GM23248 (cell line): ENCODE results near the gene GNPDA1.

Source experiments
- EZH2 ChIP-seq: fragments of 200-600 bp; sonication (generic); IDR thresholded peaks from 2 replicates; pipeline ENCODE4 v1.6.1; 2018; ENCODE audit warnings: antibody characterized with exemption, mild to moderate bottlenecking; ENCODE audit not compliant: insufficient read depth, poor library complexity, severe bottlenecking
- EZH2phosphoT487 ChIP-seq: fragments of 200-600 bp; sonication (generic); IDR thresholded peaks from 2 replicates; pipeline ENCODE4 v1.6.1; 2018; ENCODE audit warnings: antibody characterized with exemption, moderate library complexity, mild to moderate bottlenecking, low read depth; ENCODE audit not compliant: insufficient read depth

- TF ChIP-seq EZH2 (no peak), EZH2phosphoT487 (no peak)
These were observed 6.2 kb downstream of the GNPDA1 start for GRCh38 chr5:142006363-142007236.
